ENCODE measurements around the gene ORC5.
"Not testable (repeated sequence)": the region's sequence is repeated elsewhere in the genome, so short reads cannot be mapped to it uniquely, and the experiment has no call there.

The ORC5 gene

DNA sequence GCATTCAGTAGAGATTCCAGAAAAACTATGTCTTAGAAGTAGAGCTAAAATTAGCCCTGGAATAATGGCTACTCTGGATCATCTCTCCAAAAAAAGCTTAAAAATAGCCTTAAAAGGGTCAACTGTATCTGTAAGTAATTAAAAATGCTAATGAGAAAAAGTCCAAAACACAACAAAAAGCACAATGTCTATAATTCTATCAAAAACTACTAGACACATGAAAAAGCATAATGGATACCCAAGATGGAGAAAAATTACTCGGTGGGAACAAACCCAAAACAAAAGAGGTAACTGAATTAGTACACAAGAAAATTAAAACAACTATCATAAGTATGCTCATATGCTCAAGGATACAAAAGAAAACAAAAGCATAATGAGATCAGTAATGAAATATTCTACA is 15.4 kb downstream of the ORC5 start:
- DNase-seq (ENCODE audit: low read depth in 2 of 2, low spot score in 1 of 2) = no peak

DNA sequence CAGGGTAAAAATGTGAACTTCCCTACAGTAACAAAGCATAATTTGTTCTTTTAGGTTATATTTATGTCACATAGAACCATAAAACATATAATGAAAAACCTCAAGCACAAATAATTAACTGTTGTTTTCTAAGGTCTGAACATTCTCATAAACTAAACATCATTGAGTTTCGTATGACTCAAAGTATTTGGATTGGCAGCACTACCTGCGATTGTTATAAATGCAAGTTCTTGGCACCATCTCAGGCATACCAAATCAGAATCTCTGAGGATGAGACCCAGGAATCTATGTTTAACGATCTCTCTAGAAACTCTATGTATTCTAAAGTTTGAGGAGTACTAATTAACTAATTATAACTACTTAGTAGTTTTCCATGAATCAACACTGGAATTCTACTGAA is 22.5 kb downstream of the ORC5 start:
- no peak for DNase-seq (ENCODE audit: low read depth in 2 of 2, low spot score in 1 of 2)

DNA sequence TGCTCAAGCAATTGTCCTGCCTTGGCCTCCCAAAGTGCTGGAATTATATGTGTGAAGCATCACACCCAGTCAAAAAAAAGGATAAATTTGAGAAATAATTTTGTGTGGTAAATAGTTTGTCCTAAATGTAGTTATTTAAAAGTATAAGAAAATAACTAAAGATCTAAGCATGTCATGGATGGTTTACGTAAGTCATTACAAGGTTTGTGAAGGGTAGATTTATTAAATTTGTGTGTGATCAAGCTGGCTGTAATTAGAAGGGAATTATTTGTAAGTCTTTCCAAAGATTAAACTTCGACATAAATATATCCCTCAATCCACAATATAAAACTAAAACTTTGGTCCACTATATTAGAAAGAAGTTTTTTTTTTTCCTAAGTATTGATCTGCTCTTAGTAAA is 28.6 kb downstream of the ORC5 start:
- no peak for DNase-seq (ENCODE audit: low read depth in 2 of 2, low spot score in 1 of 2)

DNA sequence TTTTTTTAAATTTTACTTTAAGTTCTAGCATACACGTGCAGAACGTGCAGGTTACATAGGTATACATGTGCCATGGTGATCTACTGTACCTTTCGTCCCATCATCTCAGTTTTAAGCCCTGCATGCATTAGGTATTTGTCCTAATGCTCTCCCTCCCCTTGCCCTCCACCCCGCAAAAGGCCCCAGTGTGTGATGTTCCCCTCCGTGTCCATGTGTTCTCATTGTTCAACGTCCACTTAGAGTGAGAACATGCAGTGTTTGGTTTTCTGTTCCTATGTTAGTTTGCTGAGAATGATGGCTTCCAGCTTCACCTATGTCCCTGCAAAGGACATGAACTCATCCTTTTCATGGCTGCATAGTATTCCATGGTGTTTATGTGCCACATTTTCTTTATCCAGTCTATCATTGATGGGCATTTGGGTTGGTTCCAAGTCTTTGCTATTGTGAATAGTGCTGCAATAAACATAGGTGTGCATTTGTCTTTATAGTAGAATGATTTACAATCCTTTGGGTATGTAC is 30.2 kb downstream of the ORC5 start:
- DNase-seq (ENCODE audit: low read depth in 2 of 2, low spot score in 1 of 2) = not testable (repeated sequence)

DNA sequence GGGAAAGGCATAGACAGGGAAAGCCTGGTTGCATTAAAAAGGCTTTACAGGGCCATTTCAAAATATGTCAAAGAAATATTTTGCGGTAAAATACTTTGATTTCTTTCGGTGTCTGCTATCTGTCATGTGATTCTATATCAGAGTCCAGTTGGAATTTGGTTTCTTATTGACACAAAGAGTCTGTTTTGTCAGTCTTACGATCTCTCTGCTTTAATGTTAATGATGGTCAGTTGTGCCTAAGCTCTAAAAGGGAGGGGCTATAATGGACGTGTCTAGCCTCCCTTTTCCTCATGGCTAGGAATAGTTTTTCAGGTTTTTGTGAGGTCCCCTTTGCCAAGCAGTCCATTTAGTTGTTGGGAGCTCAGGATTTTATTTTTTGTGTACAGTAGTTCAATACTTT is 31.5 kb downstream of the ORC5 start:
- DNase-seq (ENCODE audit: low read depth in 2 of 2, low spot score in 1 of 2) = no peak

DNA sequence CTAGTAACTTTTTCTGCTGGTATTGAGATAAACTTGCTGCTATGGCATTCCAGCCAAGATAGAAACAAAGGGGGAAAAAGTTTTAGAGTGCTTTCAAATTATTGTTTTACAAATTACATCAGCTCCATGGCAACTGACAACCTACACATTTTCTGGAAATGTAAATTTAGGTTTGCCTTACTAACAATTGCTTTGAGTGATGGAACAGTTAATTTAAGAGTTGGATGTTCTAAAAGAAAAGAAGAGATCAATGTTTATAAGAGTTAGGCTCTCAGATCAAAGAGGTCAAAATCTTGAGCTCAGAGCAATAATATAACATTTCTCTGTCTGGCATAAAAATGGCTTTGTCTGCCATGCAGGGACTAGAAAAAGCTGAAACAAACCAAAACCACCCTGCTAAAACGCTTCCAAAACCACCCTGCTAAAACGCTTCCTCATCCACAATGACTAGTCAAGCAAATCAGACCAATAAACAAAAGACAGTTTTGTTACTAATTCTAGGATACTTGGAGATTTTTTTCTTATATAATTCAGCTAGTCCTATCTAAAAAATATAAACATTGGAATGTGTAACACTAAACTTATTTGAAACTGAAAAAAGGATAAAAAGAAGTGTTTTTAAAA is 32.3 kb downstream of the ORC5 start:
- DNase-seq (ENCODE audit: low read depth in 2 of 2, low spot score in 1 of 2) = no peak

DNA sequence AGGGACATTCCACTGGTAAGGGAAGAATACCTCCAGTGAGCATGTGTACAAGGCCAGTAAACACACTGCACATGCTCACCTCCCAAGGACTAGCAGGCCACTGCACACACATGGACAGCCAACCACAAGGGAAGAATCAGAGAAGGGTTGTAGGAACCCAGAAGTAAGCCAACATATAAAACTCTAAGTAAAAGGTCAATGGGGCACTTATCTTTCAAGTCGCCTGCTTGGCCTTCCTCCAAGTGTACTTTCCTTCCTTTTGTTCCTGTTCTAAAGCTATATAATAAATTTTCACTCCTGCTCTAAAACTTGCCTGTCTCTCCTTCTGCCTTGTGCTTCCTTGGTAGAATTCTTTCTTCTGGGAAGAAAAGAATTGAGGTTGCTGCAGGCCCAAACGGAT is 33.0 kb downstream of the ORC5 start:
- DNase-seq (ENCODE audit: low read depth in 2 of 2, low spot score in 1 of 2) = no peak

DNA sequence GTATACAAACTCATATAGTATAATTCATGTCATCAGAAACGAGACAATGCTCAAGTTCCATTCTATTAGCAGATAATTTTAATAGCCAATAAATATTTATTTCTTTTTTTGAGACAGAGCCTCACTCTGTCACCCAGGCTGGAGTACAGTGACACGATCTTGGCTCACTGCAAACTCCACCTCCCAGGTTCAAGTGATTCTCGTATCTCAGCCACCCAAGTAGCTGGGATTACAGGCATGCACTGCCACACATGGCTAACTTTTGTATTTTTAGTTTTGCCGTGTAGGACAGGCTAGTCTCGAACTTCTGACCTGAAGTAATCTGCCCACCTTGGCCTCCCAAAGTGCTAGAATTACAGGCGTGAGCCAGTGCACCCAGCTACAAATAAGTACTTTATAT is 45.7 kb downstream of the ORC5 start:
- DNase-seq (ENCODE audit: low read depth in 2 of 2, low spot score in 1 of 2) = no peak

DNA sequence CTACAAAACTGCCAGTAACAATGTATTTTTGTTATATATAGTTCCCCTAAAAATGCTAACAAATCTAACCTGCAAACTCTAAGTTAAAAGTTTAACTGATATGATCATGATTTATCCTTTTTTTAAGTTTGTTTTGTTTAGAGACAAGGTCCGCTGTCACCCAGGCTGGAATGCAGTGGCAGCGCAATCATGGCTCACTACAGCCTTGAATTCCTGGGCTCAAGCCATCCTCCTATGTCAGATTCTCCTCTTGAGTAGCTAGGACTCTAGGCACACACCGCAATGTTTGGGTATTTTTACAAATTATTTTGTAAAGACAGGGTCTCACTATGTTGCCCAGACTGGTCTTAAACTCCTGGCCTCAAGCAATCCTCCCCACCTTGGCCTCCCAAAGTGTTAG is 46.6 kb downstream of the ORC5 start:
- no peak for DNase-seq (ENCODE audit: low read depth in 2 of 2, low spot score in 1 of 2)

DNA sequence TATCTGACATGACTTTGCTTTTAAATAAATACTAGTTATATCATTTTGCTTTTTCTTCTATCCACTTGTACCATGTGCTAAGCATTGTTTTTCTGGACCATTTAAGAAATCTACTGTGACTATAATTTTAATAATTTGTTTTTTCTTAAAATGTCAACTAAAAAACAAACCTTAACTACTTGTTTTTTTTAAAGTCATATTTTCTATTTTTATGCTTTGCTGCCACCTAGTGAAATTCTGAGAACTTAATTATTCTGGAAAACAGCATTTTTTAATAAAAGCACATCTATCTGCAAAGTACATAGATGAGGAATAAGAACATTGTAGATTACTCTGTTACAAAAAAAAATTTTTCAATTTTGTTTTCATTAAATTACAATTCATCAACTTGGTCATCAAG is 47.4 kb downstream of the ORC5 start:
- no peak for DNase-seq (ENCODE audit: low read depth in 2 of 2, low spot score in 1 of 2)

DNA sequence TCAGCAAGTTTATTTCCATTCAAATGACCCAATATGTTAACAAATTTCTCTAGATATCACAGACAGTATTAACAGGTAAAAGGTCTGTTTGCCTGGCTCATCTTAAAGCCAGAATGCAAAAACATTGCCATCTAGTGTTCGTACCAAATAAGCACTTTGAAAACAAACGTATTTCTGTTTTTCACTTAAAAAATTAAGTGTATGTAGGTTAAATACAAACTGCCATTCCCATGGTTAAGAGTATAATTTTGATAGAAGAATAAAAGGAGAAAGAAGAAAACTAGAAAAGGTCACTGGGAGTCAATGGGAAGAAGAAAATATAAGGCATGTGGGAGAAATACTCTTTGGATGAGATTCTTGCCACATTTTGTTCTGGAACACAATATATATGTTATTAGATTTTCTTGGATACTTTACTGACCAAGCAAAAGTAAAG is 51.0 kb downstream of the ORC5 start:
- no peak for DNase-seq (ENCODE audit: low read depth in 2 of 2, low spot score in 1 of 2)

DNA sequence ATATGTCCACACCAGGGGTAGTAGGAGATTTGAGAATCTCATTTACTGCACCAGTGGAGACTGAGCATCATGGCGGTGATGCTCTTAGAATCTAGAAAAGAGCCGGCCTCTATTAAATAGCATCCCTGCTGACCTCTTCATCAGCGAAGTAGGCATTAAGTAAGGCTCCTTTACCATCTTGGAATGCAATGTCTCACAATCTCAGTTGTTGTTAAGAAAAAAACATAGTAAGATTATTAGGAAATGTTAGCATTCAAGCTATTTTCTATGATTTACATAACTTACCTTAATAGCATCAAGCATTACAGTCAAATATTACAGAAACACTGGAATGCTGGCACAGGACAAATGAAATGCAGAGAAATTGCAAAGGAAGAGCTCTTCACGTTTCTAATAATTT is 54.5 kb downstream of the ORC5 start:
- DNase-seq (ENCODE audit: low read depth in 2 of 2, low spot score in 1 of 2) = no peak

DNA sequence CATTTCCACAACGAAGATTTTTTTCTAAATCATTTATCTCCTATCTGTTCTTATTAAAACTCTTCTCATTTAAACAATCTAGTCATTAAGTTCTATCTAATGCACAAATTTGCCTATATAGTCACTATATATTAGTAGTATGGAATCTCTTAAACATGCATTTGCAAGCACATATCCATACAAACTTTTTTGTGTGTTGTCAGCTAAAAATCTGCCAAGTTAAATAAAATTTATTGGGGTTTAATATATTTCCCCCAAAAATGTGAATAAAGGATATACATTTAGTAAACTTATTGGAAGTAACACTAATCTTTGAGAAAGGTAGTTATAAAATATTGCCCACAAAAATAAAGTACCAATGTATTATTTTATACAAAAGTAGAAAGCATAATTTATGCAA is 55.3 kb downstream of the ORC5 start:
- DNase-seq (ENCODE audit: low read depth in 2 of 2, low spot score in 1 of 2) = no peak

DNA sequence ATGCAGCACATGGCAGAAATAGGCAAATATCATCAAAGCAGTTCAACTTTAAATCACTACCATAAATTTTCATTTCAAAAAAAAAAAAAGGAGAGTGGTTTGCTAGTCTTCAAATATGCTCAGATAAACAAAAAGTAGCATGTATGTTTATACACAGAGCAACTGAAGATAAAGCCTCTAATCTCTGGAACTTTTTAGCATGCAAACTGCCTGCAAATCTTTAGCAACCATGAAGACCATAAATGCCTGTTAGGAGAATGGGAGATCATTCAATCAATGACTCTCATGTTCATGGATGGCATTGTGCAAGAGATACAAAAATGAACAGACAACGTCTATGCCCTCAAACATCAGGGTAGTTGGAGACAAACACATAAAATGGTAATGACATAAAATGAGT is 57.3 kb downstream of the ORC5 start:
- DNase-seq (ENCODE audit: low read depth in 2 of 2, low spot score in 1 of 2) = no peak

DNA sequence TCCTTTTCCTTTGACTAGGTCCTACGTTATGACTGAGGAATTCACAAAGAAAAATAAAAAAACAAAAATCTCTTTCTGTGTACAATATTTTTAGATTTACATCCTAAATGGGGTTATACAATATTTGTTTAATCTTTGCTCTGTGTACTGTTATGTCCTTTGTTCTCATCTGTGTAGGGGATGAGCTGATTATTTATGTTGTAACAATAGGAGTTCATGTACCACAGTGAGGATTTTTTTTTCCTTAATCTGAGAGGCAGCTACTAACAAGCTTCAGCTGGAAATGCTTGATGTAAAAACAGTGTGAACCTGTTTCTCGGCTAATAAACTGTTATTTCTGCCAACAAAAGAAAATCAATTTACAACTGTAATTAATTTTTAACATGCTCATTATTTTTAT is 58.0 kb downstream of the ORC5 start:
- DNase-seq (ENCODE audit: low read depth in 2 of 2, low spot score in 1 of 2) = no peak

DNA sequence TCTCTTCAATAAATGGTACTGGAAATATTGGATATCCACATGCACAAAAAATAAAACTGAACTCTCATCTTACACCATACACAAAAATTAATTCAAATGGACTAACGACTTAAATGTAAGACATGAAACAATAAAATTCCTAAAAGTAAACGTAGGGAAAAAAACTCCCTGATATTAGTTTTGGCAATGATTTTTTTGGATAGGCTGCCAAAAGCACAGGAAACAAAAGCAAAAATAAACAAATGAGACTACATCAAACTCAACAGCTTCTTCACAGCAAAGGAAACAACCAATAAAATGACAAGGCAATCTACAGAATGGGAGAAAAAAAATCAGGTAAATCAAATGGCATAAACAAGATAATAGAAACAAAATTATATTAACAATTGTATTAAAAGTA is 65.7 kb downstream of the ORC5 start:
- no peak for DNase-seq (ENCODE audit: low read depth in 2 of 2, low spot score in 1 of 2)

DNA sequence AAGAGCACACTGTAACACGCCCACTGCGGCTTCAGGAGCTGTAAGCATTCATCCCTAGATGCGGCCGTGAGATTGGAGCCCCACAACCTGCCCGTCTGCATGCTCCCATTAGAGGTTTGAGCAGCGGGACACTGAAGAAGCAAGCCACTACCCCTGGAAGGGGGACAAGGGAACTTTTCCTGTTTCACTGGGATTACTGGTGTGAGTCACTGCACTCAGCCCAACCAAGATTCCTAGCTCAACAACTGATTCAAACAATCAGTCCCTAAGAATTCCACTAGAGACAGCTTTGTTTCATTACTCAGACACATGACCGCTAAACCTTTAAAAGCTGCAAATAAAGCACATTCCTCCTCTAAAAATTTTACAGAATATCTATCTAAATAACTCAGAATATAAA is 69.8 kb downstream of the ORC5 start:
- DNase-seq (ENCODE audit: low read depth in 2 of 2, low spot score in 1 of 2) = no peak

DNA sequence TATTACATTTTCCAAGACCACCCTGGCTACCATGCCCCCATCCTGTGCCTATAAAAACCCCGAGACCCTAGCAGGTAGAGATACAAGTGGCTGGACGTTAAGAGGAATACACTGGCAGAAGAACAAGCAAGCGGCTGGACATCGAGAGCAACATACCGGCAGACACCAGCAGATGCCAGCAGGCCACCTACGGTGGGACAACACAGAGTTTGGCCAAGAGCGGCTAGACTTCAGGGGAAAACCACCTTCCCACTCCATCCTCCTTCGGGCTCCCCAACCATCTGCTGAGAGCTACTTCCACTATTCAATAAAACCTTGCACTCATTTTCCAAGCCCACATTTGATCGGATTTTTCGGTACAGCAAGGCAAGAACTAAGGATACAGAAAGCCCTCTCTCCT is 70.3 kb downstream of the ORC5 start:
- no peak for DNase-seq (ENCODE audit: low read depth in 2 of 2, low spot score in 1 of 2)

DNA sequence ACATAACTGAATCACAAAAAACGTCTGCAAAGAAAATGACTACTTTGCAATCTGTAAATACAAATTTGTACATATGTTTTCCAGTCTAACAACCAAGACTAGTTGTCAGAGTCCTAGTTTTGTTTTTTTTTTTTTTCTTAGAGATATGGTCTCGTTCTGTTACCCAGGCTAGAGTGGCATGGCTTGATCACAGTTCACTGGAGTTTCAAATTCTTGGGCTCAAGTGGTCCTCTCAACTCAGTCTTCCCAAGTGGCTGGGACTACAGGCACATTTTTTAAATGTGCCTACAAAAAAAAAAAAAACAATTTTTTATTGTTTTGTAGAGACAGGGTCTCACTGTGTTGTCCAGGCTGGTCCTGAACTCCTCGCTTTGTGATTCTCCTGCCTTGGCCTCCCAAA is 70.8 kb downstream of the ORC5 start:
- DNase-seq (ENCODE audit: low read depth in 2 of 2, low spot score in 1 of 2) = no peak

DNA sequence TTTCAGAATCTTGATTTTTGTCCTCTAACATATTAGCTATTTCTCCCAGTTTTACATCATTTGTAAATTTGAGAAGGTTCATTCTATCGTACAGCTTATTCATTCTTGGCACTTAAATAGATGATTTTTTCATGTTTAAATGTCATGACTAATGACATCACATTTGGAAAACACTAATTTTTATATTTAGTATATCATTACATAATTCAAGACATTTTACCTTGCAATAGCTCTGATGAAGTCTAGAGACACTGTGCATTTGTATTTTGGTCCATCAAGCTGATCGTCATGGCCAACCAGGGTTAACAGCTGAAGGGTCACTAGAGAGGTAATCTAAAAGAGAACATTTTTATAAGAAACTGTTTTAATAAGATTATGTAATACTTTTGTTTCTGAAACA is 71.3 kb downstream of the ORC5 start:
- no peak for DNase-seq (ENCODE audit: low read depth in 2 of 2, low spot score in 1 of 2)

DNA sequence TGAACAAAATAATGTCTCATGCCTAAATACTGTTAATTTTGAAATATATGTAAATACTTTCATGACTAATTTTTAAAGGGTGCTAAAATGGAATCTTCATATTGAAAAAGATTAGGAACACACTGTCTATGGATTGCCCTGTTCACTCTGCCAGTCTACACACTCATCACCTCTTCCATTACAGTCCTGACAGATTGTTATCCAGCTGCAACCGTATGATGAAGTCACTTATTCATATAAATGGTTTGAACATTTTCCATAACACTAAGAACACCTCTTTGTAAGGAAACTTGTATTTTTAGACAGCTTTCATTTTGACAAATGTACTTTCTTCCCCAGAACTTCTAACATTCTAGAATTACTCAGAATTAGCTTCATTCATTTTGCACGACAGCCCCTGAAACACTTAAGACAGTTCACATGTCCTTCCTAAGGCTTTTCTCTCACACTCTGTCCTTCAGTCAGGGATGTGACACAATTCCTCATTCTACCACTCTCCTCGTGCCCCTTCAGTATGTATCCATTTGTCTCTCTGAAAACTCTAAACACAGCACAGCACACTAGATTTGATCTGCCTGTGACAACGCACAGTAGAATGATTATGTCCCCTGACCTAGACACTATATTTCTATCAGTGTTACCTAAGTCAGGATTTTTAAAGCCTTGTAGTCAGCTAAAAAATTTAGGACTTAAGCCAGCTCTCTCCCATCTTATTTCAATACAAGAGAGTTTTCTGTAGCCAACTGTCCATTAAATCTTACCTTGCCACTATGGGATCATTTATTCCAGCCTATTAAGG is 71.9 kb downstream of the ORC5 start:
- DNase-seq (ENCODE audit: low read depth in 2 of 2, low spot score in 1 of 2) = no peak

DNA sequence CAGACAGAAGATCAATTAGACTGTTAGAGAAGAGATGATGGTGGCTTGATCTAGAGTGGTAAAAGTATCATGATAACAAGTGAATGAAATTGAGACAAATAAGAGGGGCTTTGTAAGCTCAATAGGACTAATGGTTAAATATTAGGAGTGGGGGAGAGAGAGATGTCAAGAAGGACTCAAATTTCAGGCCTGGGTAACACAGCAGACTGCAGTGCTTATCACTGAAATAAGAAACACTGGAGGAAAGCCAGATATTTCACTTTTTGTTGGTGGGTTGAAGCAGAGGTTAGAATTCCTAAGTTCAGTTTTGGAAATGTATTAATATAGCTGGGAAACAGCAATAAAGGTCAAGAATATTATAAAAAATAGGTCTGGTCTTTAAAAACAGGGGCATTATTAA is 74.6 kb downstream of the ORC5 start:
- no peak for DNase-seq (ENCODE audit: low read depth in 2 of 2, low spot score in 1 of 2)

DNA sequence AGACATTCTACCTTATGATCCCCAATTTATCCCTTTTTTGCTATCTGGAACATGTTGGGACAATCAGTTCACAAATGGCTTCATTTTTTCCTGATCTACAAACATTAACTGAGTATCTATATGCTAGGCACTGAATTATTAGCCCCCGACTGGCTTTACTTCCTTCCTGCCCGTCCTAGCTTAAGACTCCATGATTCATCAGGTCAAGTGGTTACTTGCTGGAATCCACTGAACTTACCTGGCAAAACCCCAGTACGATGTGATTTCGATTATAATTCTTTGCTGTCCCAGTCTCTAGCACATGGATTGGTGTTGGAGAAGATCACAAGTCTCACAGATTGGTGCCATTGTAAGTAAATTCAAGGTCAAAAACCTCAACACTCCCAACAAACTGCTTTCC is 77.1 kb downstream of the ORC5 start:
- no peak for DNase-seq (ENCODE audit: low read depth in 2 of 2, low spot score in 1 of 2)
